Right renal pelvis (tissue), 4 donors: ENCODE data around the gene TFAP2B. TPM values are rescaled to one million over a fixed set of nuclear protein-coding genes. Genes with fewer than 3 reads are reported as not detected.

ENCODE experiments used
- DNase-seq, 4 donors: peaks; one replicate each; pipeline ENCODE4 v3.0.0-alpha.2; 2013; ENCODE audit warnings: low read depth in 4 of 4, low spot score in 3 of 4, missing footprints in 1 of 4
- polyA plus RNA-seq, 4 donors: library from polyadenylated mRNA; unstranded; fragments of 120-200 nt; gene quantifications; one replicate each; pipeline ENCODE4 v1.2.1, GENCODE V29; 2013; ENCODE audit not compliant: insufficient read length in 4 of 4

The TFAP2B gene
- 10 to 100 TPM; 13.2 to 16.6 (median 14.4) TPM for polyA plus RNA-seq

DNA sequence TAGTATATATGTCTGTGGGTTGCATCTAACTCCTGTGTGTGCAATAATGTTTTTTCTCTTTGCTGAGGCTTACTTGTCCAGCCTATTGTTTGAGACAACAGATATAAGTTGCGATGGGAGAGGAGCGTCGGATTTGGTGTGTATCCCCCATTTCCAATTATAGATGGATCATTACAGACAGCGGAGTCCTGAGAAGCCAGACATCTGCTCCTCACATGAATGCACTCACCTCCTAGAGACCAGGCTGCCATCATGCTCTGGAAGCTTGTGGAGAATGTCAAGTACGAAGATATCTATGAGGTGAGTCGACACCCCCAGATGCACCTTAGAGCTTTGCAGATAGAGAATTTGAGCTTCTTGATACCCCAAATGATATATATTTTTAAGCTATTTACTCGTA lies at the start of gene TFAP2B:
Gene TFAP2B, plus strand, starts transcription at position 199 of the 400 bp plus-strand sequence. Its CDS starts 21 bp downstream, at position 220.
- no peak for DNase-seq

DNA sequence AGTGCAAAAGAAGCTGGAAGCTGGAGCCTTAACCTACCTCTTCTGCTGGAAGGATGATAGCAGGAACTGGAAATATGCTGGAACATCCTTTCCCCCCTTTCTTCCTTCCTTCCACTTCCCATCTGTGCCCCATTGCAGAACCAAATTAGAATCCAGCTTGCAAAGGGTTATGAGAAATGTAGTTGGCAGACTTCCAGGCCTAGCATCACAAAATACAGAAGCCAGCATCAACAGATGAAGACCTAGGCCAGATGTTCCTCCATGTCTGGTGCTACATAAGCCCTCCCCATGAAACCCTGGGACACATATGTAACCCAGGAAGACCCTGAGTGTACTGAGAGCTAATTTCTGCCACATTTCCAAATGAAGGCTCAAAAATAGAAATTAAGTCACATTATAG lies 40.0 kb upstream of the TFAP2B start:
- DNase-seq: no peak

DNA sequence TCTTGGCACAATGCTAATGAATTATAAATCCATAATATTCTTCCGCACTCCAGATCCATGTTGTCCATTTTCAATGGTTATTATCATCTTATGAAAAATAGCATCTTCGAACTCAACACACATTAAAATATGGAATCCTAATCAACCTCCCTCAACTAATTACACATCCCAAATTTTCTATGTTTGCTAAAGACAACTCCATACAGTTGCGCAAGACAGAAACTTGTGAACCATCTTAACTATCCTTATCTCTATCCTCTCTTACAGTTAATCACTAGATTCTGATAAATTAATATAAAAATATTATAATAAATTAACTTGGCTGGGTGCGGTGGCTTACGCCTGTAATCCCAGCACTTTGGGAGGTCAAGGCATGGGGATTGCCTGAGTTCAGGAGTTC lies 38.3 kb upstream of the TFAP2B start:
- no peak for DNase-seq

DNA sequence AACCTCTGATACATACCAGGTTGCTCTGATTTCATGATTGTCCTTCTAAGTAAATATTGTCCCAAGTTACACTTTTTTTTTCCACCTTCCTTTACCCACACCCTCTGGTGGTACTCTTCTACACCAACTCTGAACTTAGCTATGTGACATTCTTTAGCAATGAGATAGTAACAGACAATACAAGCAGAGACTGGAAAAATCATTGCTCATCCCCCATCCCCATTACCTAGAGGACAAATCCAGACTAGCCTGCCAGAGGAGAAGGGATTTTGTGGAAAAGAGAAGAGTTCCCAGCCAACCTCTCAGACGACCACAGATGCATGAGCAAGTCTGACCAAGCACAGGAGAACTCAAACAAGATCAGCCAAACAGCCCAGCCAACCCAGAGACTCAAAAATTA lies 32.8 kb upstream of the TFAP2B start:
- no peak for DNase-seq

DNA sequence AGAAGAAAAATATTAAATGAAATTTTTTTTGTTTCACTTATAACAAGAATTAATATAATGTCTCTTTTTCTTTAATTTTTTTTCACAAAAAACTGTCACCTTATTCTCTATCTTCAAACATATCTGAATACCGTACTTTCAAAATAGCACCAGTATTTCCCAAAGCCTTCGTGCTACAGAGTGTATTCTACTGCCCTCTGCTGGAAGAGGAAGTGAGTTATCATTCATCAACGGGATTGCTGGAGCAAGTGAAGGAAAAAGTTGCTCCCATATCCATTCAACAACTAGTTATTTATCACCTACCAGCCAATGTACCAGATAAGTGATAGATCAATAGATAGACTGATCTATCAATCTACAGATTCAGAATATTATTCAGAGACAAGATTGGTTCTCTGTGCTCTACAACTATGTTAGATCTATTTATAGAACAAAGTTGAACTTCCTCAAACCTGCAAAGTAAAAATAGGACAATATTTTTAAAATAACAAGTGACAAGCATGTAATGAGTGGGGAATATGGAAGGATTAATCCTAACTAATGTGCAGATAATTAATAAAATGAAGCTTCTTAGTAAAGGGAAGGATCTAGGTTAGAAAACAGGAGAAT lies 26.7 kb upstream of the TFAP2B start:
- peak in 3 of 4 donors; percentile 7 to 18 (median 15) for DNase-seq

DNA sequence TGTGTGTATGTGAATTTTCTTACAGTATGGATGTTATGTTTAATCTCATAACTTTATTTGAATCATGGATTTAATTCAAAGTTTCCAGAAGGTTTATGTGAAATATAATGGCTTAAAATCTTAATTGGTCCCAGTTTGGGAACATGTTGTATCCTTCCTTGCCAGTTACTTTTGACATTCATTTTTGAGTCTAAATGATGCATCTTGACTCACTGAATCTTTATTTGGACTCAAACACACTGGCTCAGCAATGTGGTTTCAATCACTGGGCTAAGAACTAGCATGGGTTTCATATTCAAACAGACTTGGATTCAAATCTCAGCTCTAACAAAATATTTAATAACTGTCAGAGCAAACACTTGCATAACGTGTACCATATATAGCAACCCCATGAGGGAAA lies 25.9 kb upstream of the TFAP2B start:
- DNase-seq: no peak

DNA sequence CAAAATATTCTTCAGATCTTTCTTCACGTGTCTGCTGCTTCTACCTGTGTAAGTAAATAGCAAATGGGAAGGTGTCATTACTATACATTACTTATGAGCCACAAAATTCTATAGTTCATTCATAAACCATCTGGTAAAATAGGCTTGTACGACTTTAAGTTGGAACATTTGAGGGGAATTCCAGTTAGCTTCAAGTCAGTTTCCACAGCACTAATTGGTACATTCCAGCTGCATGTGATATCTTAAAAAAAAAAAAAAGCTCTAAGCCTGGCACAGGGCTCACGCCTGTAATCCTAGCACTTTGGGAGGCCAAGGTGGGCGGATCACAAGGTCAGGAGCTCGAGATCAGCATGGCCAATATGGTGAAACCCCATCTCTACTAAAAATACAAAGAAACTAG lies 23.1 kb upstream of the TFAP2B start:
- DNase-seq: no peak

DNA sequence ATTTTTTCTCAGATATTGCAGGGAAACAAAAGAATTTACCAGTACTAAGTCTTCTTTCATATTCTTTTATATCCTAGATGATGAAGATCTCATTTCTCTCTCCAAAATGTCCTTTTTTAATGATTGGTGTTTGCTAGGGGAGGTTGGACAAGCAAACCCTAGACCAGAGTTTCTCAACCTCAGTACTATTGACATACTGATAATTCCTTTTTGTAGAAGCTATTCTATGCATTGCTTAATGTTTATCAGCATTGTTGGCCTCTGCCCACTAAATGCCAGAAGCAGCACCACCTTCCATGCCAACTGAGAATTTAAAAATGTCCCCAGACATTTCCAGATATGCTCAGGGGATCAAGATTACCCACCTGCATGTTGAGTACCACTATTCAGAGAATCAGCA lies 14.4 kb upstream of the TFAP2B start:
- no peak for DNase-seq

DNA sequence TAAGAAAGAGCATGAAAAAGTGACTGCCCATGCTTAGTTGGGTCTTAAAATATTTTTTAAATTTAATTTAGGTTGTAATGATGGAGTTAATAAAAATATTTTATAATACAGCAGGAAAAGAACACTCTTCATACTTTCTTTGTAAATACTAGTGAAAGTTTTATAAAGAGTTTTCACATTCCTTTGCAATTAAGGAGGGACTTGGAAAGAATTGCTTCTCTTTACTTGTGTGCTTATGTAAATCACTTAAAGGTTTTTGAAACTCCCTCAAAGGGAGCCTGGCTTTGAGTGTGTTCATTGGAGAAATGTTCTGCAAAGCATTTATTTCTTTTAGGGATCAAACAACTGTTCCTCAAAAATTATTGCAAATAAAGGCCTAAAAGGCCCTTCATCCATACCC lies 11.6 kb upstream of the TFAP2B start:
- no peak for DNase-seq

DNA sequence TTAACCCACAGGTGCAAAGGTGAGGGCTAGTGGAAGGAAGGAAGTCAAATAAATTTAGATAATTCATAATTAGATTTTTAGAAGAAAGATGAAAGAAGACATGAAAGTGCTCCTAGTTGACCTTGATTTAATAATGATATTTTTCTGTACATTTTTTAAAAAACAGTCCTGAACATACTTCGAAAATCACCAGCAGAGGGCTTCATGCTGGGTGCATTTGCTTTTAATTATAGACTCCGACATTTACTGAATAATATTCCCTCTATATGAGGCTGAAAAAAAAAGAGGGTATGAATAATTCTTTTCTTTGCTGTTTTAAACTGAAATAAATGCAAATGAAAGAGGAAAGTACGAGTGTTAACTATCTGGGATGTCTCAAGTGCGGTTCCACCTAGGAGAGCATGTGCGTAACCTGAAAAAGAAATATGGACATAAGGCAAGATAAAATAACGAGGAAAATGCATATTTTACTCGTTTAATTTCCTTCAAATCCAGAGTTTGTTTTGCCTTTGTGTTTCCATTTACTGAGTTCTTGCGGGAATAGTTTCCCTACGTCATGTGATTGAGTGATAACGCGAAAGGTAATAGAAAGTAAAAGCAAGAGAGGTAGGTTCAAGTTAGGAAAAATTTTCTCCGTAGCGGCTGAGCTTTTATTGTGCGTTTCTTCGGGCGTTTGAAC lies 3.1 kb upstream of the TFAP2B start:
- DNase-seq: no peak

DNA sequence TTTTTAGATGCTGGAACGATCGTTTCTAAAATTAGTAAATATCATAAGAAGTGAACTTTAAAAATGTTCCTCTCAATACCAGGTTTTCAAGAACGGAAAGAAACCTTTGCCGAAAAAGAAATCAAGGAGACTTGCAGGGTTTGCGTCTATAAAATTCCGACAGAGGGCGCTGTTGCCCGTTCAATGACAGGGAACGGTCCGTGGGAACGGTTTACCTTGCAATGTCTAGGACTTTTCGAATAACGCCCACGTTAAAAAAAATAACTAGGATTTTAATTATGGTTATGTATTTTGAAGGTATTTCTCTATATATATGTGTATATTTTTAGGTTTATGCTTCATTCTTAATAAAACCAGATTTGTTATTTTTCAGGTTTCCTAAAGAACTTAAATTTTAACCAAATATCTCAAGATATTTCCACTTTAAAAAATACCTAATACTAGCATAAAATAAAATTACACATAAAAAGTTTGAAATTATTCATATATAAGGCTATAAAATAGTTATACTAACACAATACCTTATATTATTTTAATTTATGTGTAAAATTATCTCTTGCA lies 2.5 kb upstream of the TFAP2B start:
- peak in 3 of 4 donors; percentile 67 to 77 (median 68) for DNase-seq

DNA sequence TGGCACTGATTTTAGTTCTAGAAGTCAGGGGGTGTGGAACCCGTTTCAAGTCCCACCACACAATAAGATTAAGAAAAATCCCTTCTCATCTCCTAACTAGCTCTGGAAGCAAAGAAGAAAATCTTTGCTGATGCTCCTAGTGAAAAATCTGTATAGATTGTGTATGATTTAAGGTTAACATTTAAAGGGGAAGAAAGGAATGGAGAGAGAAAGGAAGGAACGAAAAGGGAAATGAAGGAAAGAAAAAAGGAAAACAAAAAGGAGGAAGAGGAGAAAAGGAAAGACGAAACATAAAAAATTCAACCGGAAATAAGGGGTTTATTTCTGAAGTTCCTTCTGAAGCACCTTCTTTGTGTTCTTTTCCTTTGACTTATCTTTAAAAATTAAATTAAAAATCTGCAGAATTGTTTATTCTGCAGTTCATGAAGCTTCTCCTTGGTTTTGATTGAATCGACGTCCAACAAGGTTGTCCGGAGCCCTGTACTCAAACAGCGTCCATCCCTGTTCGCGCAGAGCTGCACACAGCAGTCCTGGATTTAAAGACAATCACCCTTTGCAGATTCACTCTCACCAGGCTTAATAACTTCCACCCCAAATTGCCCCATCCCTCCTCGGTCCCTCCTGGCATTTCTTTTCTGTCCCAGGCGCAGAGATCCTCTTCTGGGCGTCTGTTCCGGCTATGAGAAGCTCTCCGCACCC lies 1.6 kb upstream of the TFAP2B start:
- DNase-seq: no peak

DNA sequence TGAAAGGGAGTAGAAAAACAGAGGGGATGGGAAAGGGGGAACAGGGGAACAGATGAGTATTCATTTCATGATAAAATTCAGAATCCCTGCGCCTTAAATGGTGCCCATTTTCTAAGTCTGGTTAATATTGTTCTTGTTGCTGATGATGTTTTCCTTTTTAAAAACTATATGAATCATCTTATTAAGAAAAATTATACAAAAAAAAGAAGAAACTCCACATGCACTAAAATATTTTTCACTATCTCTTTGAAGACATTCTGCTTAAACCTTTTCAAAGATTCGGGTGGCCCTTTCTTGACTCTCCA lies 1.1 kb upstream of the TFAP2B start:
- DNase-seq: no peak

DNA sequence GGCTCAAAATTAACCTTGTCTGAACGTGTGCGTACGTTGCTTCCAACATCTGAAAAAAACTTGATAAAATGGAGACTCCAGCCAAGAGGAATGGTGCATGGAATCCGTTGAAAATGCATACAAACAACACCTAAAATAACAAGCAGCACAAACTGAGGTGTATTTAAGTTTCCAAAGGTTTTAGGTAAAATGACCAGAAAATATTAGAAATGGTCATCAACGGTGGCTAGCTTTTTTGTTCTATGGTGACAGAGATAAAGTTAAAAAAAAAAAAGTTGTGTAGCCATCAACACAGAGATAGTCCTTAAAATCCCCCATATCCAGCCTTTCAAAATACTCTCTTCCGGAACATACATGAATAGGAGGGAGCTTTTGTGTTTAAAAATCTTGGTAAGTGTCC lies 651 bp upstream of the TFAP2B start:
- DNase-seq: no peak

DNA sequence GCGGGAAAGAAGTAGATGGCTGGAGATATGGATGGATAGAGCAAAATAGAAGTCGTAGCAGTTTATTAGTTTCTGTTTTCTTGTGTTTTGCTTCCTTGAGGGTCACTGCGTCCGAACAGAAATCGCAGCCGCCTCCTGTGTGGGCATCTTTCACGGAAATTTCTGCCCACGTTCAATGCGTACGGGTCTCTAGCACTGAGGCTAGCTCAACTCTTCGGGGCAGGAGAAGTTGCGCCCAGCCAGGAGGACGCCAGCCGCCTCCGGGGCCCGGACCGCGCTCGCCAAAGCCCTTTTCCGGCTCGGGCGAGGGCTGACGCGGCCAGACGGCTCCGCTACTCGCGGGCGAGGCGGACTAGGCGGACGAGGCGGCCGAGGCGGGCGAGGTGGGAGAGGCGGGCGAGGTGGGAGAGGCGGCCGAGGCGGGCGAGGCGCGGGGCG lies 814 bp downstream of the TFAP2B start:
- DNase-seq: no peak

DNA sequence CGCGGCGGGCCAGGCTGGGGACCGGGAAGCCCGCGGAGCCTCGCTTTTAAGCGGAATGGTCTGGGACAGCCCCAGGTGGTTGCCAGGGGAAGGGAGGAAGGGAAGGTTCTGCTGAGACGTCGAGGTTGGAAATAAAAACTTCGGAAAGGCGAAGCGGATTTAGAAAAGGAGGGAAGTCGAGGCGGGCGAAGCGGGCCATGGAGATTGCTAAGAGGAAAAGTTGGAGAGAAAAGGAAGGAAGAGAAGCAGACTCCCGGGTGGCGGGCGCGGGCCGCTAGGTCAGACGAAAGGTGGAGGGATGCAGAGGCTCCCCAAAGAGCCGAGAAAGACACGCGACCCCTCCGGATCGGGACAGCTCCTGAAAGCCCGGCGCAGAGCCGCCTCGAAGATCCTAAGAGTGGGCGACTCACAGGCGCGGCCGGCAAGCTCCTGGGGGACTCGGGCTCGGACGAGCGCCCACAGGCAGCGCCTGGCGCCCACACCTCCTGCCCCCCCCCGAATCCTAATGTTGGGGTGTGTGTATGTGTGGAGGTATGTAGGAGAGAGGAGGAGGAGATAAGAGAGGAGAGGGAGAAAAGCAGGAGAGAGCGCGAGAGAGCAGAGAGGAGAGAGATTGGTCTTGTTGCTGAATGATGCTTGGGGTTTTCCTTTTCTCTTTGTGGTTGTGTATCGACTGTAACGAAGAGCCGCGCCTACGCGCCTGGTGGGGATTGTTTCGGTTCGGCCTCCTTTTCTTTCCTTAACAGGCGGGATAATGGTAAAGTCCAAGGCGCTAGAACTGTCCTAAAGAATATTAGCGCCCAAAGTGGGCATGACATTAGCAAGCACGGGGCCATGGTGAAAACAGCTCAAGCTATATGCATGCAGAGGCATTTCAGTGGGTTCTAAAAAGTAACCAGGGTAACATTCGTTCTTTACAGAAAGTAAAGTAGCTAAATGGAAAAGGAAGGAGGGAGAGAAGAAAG lies 1.5 kb downstream of the TFAP2B start:
- no peak for DNase-seq

DNA sequence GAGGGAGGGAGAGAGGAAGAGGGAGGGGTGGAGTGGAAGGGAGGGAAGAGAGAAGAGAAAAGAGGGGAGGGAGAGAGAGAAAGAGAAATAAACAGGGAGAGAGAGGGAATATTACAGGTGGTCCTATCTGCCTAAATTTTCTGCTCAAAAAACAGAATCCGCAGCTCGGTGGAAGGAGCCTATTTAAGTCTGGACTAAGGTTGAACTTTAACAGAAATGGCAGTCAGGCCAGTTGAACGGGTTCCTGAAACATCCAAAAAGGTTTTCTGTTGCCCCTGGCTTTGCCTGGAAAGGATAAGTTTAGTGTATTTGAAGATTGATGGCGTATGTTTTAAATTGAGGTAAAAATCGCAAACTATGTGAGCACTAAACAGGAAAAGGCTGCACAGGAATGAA lies 2.2 kb downstream of the TFAP2B start:
- no peak for DNase-seq

DNA sequence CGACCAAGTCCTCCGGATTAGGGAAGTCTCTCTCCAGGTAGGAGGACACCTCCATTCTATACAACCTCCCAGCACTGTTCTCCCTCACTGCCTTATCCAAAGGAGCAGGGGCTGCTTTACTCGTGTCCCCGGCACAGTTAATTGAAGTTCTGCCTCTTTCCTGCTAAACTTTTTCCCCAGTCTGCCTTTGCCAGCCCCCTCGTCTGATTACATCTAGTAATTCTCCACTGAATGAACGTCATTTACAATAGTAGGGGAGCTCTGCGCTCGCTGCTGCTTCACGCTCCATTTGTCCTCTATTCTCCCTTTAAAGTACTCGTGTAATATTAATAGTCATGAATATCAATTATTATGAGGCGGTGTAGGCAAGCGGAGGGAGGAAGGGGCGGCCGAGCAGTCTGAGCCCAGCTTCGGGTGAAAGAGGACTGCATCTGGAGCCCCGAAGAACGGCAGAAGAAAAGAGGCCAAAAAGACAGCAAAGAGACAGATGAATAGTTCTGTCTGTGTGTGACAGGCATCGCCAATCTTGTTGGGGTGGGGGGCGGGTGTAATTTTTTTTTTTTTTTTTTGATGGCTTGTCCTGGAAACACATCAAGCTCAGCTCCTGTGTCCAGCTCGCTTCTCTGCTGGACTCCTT lies 2.9 kb downstream of the TFAP2B start:
- DNase-seq: no peak

DNA sequence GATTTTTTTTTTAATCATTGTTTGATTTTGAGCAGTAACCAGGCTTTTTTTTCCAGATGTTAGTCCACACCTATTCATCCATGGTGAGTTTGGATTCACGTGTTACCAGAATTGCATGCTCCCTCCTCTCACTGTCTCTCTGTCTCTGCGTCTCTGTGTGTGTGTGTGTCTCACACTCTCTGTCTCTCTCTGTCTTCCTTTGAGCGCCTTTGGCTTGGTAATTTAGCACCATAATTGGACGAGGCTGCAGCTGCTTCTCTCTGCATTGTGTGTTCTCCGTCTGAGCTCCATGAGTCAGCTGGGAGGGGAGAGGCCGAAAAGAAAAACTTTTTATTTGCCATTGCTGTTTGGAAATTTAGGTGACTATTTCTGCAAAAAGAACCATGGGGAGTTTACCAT lies 3.4 kb downstream of the TFAP2B start:
- DNase-seq: no peak
